K562 (cell line): ENCODE results near the gene ADAMTS2.

ENCODE experiments used
- CAMTA2 ChIP-seq: fragments of 250-450 bp; sonication (Bioruptor Pico); conservative IDR thresholded peaks from 2 replicates; pipeline ENCODE4 v1.5.1; 2022
- CEBPB ChIP-seq: fragments of 450-650 bp; IDR thresholded peaks from 2 replicates; pipeline ENCODE4 v1.6.1; 2016; ENCODE audit warnings: missing genetic modification characterization, missing compliant biosample characterization
- CHD1 ChIP-seq: fragments of 200-600 bp; sonication (generic); IDR thresholded peaks from one replicate; pipeline ENCODE4 v1.6.1; 2012; ENCODE audit warnings: mild to moderate bottlenecking, moderate library complexity, low read length, inconsistent platforms
- CTCF ChIP-seq, 3 experiments: IDR thresholded peaks in 2 of 3; conservative IDR thresholded peaks in 1 of 3; 2 replicates each; pipeline ENCODE4 v1.5.1; 2011 to 2012; ENCODE audit warnings: low read length in 3 of 3, mild to moderate bottlenecking in 3 of 3, control low read depth in 2 of 3, improper control_type of control experiment in 1 of 3, inconsistent platforms in 1 of 3, low read depth in 1 of 3, mixed read lengths in 1 of 3, moderate library complexity in 1 of 3; ENCODE audit not compliant: insufficient read depth in 2 of 3
- EP300 ChIP-seq: IDR thresholded peaks from 2 replicates; pipeline ENCODE4 v1.6.1; 2012; ENCODE audit warnings: low read length, improper control_type of control experiment
- HDAC2 ChIP-seq: fragments of 450-650 bp; IDR thresholded peaks from 2 replicates; pipeline ENCODE4 v1.6.1; 2016; ENCODE audit warnings: mild to moderate bottlenecking
- SMARCE1 ChIP-seq: fragments of 450-650 bp; IDR thresholded peaks from 2 replicates; pipeline ENCODE4 v1.7.1; 2016; ENCODE audit warnings: mild to moderate bottlenecking
- TFAM ChIP-seq: fragments of 250-450 bp; sonication (Bioruptor Pico); conservative IDR thresholded peaks from 2 replicates; pipeline ENCODE4 v1.5.0; 2021; ENCODE audit warnings: mild to moderate bottlenecking, moderate library complexity
- ZBTB1 ChIP-seq: sonication (generic); formaldehyde crosslinking; IDR thresholded peaks from 2 replicates; pipeline ENCODE4 v1.8.1; 2023; ENCODE audit warnings: missing genetic modification reagents, low read depth, mild to moderate bottlenecking, borderline replicate concordance
- ZNF354B ChIP-seq: fragments of 250-450 bp; sonication (Bioruptor Pico); IDR thresholded peaks from 2 replicates; pipeline ENCODE4 v1.4.0; 2020

GRCh38 chr5:179119415-179120170 lies 225.7 kb downstream of the ADAMTS2 start:
- TF ChIP-seq CTCF (IDR thresholded peaks at IDR 0.05 in 2 of 3, conservative IDR thresholded peaks at IDR 0.05 in 1 of 3; ENCODE audit: insufficient read depth in 2 of 3, low read depth in 1 of 3, low read length in 3 of 3) = no peak
- TF ChIP-seq EP300 = no peak
- no peak for TF ChIP-seq ZNF354B (CRISPR knock-in tag)
- TF ChIP-seq CAMTA2 = no peak
- no peak for TF ChIP-seq ZBTB1 (CRISPR knock-in tag)
- no peak for TF ChIP-seq CEBPB (tag)
- TF ChIP-seq TFAM (CRISPR knock-in tag) = no peak
- no peak for TF ChIP-seq CHD1
- TF ChIP-seq HDAC2 = no peak
- TF ChIP-seq SMARCE1 = no peak
